GM12878 (cell line): Measurements from ENCODE around the gene TMEM127. TPM values are rescaled to one million over a fixed set of nuclear protein-coding genes. Genes with fewer than 3 reads are reported as not detected.

Source experiments
- ATAC-seq: fragments of 200-7000 bp; cut with Tn5 transposase; 3 replicates; pipeline ENCODE4 v1.9.1; 2020; ENCODE audit warnings: mild to moderate bottlenecking, moderate library complexity
- BruUV-seq: library from RNA; stranded (reverse); fragments of 400-500 nt; replicated peaks from 2 replicates; lab custom pipeline; 2021; lab: Mats Ljungman, UMichigan
- CTCF ChIA-PET: fragments of 300-600 bp; sonication (Branson Sonifier 250); formaldehyde crosslinking; extraction: SDS; loops from one replicate; lab custom pipeline; 2021; ENCODE audit warnings: inconsistent platforms; lab: Yijun Ruan, JAX
- POLR2A ChIA-PET: fragments of 350-600 bp; formaldehyde crosslinking; extraction: SDS; loops from one replicate; lab custom pipeline; 2021; ENCODE audit warnings: inconsistent platforms; lab: Charles Lee
- RAD21 ChIA-PET: fragments of 300-600 bp; sonication (Branson Sonifier 250); formaldehyde crosslinking; loops from one replicate; lab custom pipeline; 2023; ENCODE audit warnings: antibody characterized with exemption; ENCODE audit not compliant: unreplicated experiment; lab: Charles Lee
- SMC1A ChIA-PET: fragments of 300-600 bp; sonication (Branson Sonifier 250); formaldehyde crosslinking; loops from one replicate; lab custom pipeline; 2023; ENCODE audit not compliant: unreplicated experiment, uncharacterized antibody; lab: Charles Lee
- DNase-seq: peaks from one replicate; pipeline ENCODE4 v3.0.0-alpha.2; 2011; ENCODE audit warnings: low read depth, low spot score
- FAIRE-seq: peaks from 3 replicates; lab custom pipeline; 2011; peaks lifted over from hg19 to GRCh38; lab: Jason Lieb, UNC
- H2AFZ ChIP-seq: 2 replicates; pipeline ENCODE4 v1.6.0; 2011; ENCODE audit warnings: low read depth, low read length, control low read depth; ENCODE audit not compliant: control insufficient read depth
- H3K27ac ChIP-seq: 2 replicates; pipeline ENCODE4 v1.5.1; 2011; ENCODE audit warnings: control low read depth; ENCODE audit not compliant: control insufficient read depth, insufficient read depth
- H3K27me3 ChIP-seq, 2 experiments: replicated peaks in 1 of 2; 2 replicates each; pipeline versions ENCODE4 v1.6.0 to v1.6.1; 2011; ENCODE audit warnings: low read length in 1 of 2; ENCODE audit not compliant: control insufficient read depth in 2 of 2, insufficient read depth in 2 of 2
- H3K36me3 ChIP-seq, 2 experiments: 2 replicates each; pipeline ENCODE4 v1.5.1; 2011; ENCODE audit warnings: low read length in 1 of 2; ENCODE audit not compliant: control insufficient read depth in 2 of 2, insufficient read depth in 2 of 2
- H3K4me1 ChIP-seq: 2 replicates; pipeline ENCODE4 v1.6.1; 2011; ENCODE audit warnings: mild to moderate bottlenecking, low read length, moderate library complexity, mixed read lengths; ENCODE audit not compliant: control insufficient read depth, insufficient read depth
- H3K4me2 ChIP-seq: 2 replicates; pipeline ENCODE4 v1.6.0; 2011; ENCODE audit warnings: control low read depth; ENCODE audit not compliant: control insufficient read depth, insufficient read depth
- H3K4me3 ChIP-seq: fragments of 200-600 bp; sonication (generic); 2 replicates; pipeline ENCODE4 v1.5.1; 2016
- H3K79me2 ChIP-seq: 2 replicates; pipeline ENCODE4 v1.6.0; 2011; ENCODE audit warnings: low read length; ENCODE audit not compliant: control insufficient read depth, insufficient read depth
- H3K9ac ChIP-seq: 2 replicates; pipeline ENCODE4 v1.8.0; 2011; ENCODE audit warnings: low read length, control low read depth, mixed read lengths; ENCODE audit not compliant: control insufficient read depth, insufficient read depth
- H3K9me3 ChIP-seq: replicated peaks from 3 replicates; pipeline ENCODE4 v1.5.1; 2011; ENCODE audit warnings: mild to moderate bottlenecking, low read length; ENCODE audit not compliant: control insufficient read depth, insufficient read depth
- H4K20me1 ChIP-seq: 2 replicates; pipeline ENCODE4 v1.6.0; 2011; ENCODE audit not compliant: control insufficient read depth, insufficient read depth
- SPI1 ChIP-seq: IDR thresholded peaks from 2 replicates; pipeline ENCODE4 v1.6.1; 2011; ENCODE audit warnings: low read depth, mild to moderate bottlenecking, low read length, moderate library complexity, borderline replicate concordance; ENCODE audit not compliant: insufficient read depth
- USF1 ChIP-seq: IDR thresholded peaks from 2 replicates; pipeline ENCODE4 v1.6.1; 2011; ENCODE audit warnings: borderline replicate concordance, low read depth, mild to moderate bottlenecking, moderate library complexity, mixed read lengths, low read length; ENCODE audit not compliant: insufficient read depth; ENCODE audit errors: extremely low read length
- WGBS: methylation state at CpG from one replicate; pipeline ENCODE4 v1.1.6; 2016; ENCODE audit warnings: low lambda C conversion rate; ENCODE audit not compliant: insufficient replicate concordance, insufficient coverage; ENCODE audit errors: missing lambda C conversion rate; 5-methylcytosine and 5-hydroxymethylcytosine counted together
- in situ Hi-C: fragments of 300-500 bp; cut with MboI; formaldehyde crosslinking; loops from 9 replicates; pipeline ENCODE4 v1.14.3; 2018; ENCODE audit warnings: mixed read lengths
- intact Hi-C: fragments of 100-400 bp; cut with micrococcal nuclease; formaldehyde crosslinking; loops from one replicate; pipeline ENCODE4 v1.14.2; 2022; ENCODE audit not compliant: unreplicated experiment
- polyA plus RNA-seq, 11 experiments: library from polyadenylated mRNA; depleted of rRNA in 4 of 11; unstranded in 6 of 11; stranded (reverse) in 5 of 11; fragments of >200 nt; fragmentation: Nextera tagmentation in 4 of 11; fragmentation: Illumina TruSeq in 1 of 11; extraction: Ambion mirVana in 4 of 11; extraction: Trizol in 1 of 11; gene quantifications; 1 replicate in 1 of 11; 2 replicates in 10 of 11; pipeline versions ENCODE4 v1.2.1 to v1.2.3, GENCODE V29; 2011 to 2016; ENCODE audit warnings: inconsistent platforms in 2 of 11, missing spikeins in 2 of 11, low read depth in 1 of 11
- total RNA-seq, 4 experiments: library from RNA; depleted of rRNA in 3 of 4; stranded (reverse); fragments of >200 nt in 3 of 4; fragmentation: Illumina TruSeq in 1 of 4; extraction: Trizol in 1 of 4; gene quantifications; 2 replicates each; pipeline versions ENCODE4 v1.2.1 to v1.2.3, GENCODE V29; 2013 to 2021

The TMEM127 gene
- total and polyA plus RNA-seq, 10 of the 15 experiments (the other 5 are each of a cell fraction or from before 2014, with no cell fraction given), result 2.6 to 27.2 (median 17.7) TPM

GRCh38 chr2:96262306-96262705 is 3.5 kb downstream of the TMEM127 start:
- no peaks in the 10 kb centered on the region for H4K20me1 ChIP-seq
- FAIRE-seq (no peak), ATAC-seq (no peak), DNase-seq (no peak)
- no peak for TF ChIP-seq SPI1
- TF ChIP-seq USF1, result no peak
- ChIA-PET SMC1A (interaction anchor here (1.0 to 5.5 kb wide), 7 partner anchors 29 to 123 kb away, joined by 3 to 48 read pairs (median 19); partner anchors contain the start of gene ASTL), POLR2A (interaction anchor here (0.7 to 1.8 kb wide), 3 partner anchors 29 to 123 kb away, joined by 4 to 11 read pairs (median 4); no protein-coding TSS in a partner anchor), RAD21 (interaction anchor here (0.7 to 2.6 kb wide), 5 partner anchors 28 to 87 kb away, joined by 3 to 10 read pairs (median 3); no protein-coding TSS in a partner anchor), CTCF (interaction anchor here (0.9 to 7.5 kb wide), 10 partner anchors 9 to 270 kb away, joined by 3 to 90 read pairs (median 6); no protein-coding TSS in a partner anchor)
- H3K9ac ChIP-seq, result no peak overlapping the region
- no peaks in the 10 kb centered on the region for H3K27me3 ChIP-seq
- peaks cover 64% of the 10 kb centered on the region for H3K79me2 ChIP-seq
- no peak overlapping the region for H3K4me3 ChIP-seq
- WGBS, result 77% methylated on average over 2 of the region's 2 CpGs
- intact Hi-C loops (loop anchor here (5.0 kb wide), 1 partner anchor 35 kb away; no protein-coding TSS in a partner anchor), in situ Hi-C loops (loop anchor here (5.0 to 25.0 kb wide), 2 partner anchors 120 to 250 kb away; no protein-coding TSS in a partner anchor)
- no peaks in the 10 kb centered on the region for H3K9me3 ChIP-seq
- no TSS peak for BruUV-seq
- no peak overlapping the region for H3K27ac ChIP-seq
- H3K4me2 ChIP-seq, result 0 out of 2 replicates have a peak overlapping the region, but pooled peaks have one; percentile 12
- H3K4me1 ChIP-seq, result peaks cover 29% of the 10 kb centered on the region
- H3K36me3 ChIP-seq, result peaks cover 2 to 16% of the 10 kb centered on the region in 2 experiments; a peak in 1 of 4 replicates
- H2AFZ ChIP-seq, result no peak overlapping the region
